Measurements from ENCODE around the gene PLSCR3. TPM values are rescaled to one million over a fixed set of nuclear protein-coding genes. Genes with fewer than 3 reads are reported as not detected.

Gene PLSCR3
- total and polyA plus RNA-seq, 2 donors (not counting 3 experiments of a cell fraction or from before 2014, with no cell fraction given): 59.9 to 94.8 TPM

- no TSS peak for BruUV-seq (replicated peaks)
- H3K79me2 ChIP-seq (ENCODE audit: control insufficient read depth, insufficient read depth, low read length): peaks cover 2% of the 10 kb centered on the region
- H3K4me2 ChIP-seq (ENCODE audit: insufficient read depth, low read length): no peak overlapping the region
- CTCF ChIA-PET: interaction anchor here (1.1 kb wide), 1 partner anchor 28 kb away, joined by 4 read pairs; no protein-coding TSS in a partner anchor
- intact Hi-C loops (cut with micrococcal nuclease): no loop called here
- FAIRE-seq (no peak), DNase-seq (ENCODE audit: low read depth, low spot score) (no peak)
- no peak overlapping the region for H3K27ac ChIP-seq (ENCODE audit: insufficient read depth, low read depth, low read length)
- no peak overlapping the region for H3K9ac ChIP-seq (replicated peaks; ENCODE audit: extremely low read depth, insufficient read depth, low read length)
- no peaks in the 10 kb centered on the region for H3K27me3 ChIP-seq (ENCODE audit: control insufficient read depth in 2 of 2, insufficient read depth in 2 of 2, low read length in 2 of 2)
- dilution Hi-C loops (cut with MboI; ENCODE audit: extremely low pct_ligation_motif_present, low sequenced_read_pairs): no loop called here
- no peak overlapping the region for H3K4me3 ChIP-seq (replicated peaks in 1 of 3; ENCODE audit: insufficient read depth in 1 of 3, low read depth in 1 of 3, low read length in 3 of 3)
- H3K4me1 ChIP-seq (ENCODE audit: control insufficient read depth, extremely low read depth, insufficient read depth, low read length): peaks cover 4% of the 10 kb centered on the region
- no peak overlapping the region for H2AFZ ChIP-seq (ENCODE audit: low read depth, low read length)
- peaks cover 0 to 15% of the 10 kb centered on the region in 2 experiments for H3K36me3 ChIP-seq (ENCODE audit: control insufficient read depth in 2 of 2, extremely low read depth in 1 of 2, insufficient read depth in 2 of 2, low read length in 2 of 2)
- no peaks in the 10 kb centered on the region for H4K20me1 ChIP-seq (replicated peaks; ENCODE audit: control insufficient read depth, extremely low read depth, insufficient read depth, low read length)
- POLR2A ChIA-PET: no interaction called here
- H3K9me1 ChIP-seq (replicated peaks; ENCODE audit: control insufficient read depth, extremely low read depth, insufficient read depth, low read length): no peaks in the 10 kb centered on the region
- TF ChIP-seq EZH2 (IDR thresholded peaks at IDR 0.05; ENCODE audit: borderline replicate concordance, low read depth, low read length, severe bottlenecking): no peak
- no peak for TF ChIP-seq CTCF (IDR thresholded peaks at IDR 0.05; ENCODE audit: extremely low read depth in 1 of 2, insufficient read depth in 1 of 2, low read depth in 1 of 2, low read length in 2 of 2)
- no peak for TF ChIP-seq JUN (IDR thresholded peaks at IDR 0.05; ENCODE audit: borderline replicate concordance, insufficient read depth, insufficient read length, low read depth)
- TF ChIP-seq GATA2 (IDR thresholded peaks at IDR 0.05; ENCODE audit: insufficient read depth, insufficient read length, low read depth, low read length): no peak
- TF ChIP-seq POLR2A (IDR thresholded peaks at IDR 0.05; ENCODE audit: low read depth, low read length): no peak
- TF ChIP-seq POLR2AphosphoS5 (IDR thresholded peaks at IDR 0.05; ENCODE audit: insufficient read depth, low read depth, low read length): no peak
- TF ChIP-seq MYC (IDR thresholded peaks at IDR 0.05; ENCODE audit: low read depth, low read length): no peak
- TF ChIP-seq MAX (IDR thresholded peaks at IDR 0.05; ENCODE audit: insufficient read depth, insufficient read length): no peak
- TF ChIP-seq FOS (IDR thresholded peaks at IDR 0.05; ENCODE audit: borderline replicate concordance, insufficient read depth, low read length): no peak
- H3K9me3 ChIP-seq (replicated peaks; ENCODE audit: control insufficient read depth, insufficient read depth, low read length): no peaks in the 10 kb centered on the region
Observed at GRCh38 chr17:7408252-7408727, 14.0 kb upstream of the PLSCR3 start.

Measured in endothelial cell of umbilical vein (primary cell).